ENCODE data around the gene FOXD3.
A peak's percentile ranks its signal among the peaks of the same experiment; 100 is the strongest.
"Not testable (repeated sequence)": the region's sequence is repeated elsewhere in the genome, so short reads cannot be mapped to it uniquely, and the experiment has no call there.

The FOXD3 gene

DNA sequence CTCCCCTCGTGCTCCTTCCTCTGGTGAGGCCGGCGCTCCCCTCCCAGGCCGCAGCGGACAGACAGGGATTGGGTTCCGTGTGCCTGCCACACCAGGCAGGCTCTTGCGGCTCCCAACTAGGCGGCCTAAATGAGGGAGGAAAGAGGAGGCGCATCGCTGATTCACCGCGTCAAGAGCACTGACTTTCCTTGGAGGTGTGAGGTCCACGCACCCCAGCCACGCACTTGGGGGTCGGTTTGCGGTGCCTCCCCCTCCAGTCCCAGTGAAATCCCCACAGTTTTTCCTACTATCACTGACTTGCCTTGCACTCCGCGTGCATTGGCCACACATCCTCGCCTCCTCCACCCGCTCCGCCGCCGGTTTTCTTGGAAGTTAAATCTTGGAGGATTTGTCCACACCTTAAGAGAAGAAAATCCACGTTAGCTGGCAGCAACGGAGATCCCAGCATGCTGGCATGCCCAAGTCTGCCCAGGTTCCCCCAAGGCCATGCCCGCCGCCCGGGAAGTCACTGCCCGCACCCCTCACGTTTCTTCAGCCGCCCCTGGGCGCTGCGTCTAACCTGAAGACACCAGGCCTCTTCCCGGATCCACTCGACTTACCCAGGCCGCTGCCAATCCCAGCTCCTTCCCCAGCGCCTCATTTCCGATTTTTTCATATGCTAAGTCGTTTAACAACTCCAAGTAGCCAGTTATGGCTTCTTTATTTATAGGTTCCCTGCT, 1.1 kb upstream of the FOXD3 start:
- DNase-seq, result no peak

DNA sequence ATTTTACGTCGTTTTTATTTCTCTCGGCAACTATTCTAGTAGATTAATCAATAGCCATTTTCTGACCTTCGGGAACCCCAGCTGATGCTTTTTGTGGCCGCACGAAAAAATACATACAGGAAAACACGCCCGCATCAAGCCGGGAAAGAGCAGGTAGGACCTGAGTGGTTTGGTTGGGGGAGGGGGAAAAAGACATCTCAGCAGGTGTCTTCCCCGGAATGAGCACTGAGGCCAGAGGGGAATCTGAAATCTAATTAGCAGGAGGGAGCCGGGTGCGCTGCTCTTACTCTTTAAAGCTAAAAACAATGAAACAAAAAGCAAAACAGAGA, 618 bp upstream of the FOXD3 start:
- DNase-seq, result no peak

DNA sequence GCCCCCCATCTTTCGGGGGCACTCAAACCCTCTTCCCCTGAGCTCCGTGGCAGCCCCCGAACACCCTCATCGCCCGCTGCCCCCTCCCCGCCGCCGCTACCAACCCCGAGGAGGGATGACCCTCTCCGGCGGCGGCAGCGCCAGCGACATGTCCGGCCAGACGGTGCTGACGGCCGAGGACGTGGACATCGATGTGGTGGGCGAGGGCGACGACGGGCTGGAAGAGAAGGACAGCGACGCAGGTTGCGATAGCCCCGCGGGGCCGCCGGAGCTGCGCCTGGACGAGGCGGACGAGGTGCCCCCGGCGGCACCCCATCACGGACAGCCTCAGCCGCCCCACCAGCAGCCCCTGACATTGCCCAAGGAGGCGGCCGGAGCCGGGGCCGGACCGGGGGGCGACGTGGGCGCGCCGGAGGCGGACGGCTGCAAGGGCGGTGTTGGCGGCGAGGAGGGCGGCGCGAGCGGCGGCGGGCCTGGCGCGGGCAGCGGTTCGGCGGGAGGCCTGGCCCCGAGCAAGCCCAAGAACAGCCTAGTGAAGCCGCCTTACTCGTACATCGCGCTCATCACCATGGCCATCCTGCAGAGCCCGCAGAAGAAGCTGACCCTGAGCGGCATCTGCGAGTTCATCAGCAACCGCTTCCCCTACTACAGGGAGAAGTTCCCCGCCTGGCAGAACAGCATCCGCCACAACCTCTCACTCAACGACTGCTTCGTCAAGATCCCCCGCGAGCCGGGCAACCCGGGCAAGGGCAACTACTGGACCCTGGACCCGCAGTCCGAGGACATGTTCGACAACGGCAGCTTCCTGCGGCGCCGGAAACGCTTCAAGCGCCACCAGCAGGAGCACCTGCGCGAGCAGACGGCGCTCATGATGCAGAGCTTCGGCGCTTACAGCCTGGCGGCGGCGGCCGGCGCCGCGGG, 837 bp downstream of the FOXD3 start:
- DNase-seq, result no peak

DNA sequence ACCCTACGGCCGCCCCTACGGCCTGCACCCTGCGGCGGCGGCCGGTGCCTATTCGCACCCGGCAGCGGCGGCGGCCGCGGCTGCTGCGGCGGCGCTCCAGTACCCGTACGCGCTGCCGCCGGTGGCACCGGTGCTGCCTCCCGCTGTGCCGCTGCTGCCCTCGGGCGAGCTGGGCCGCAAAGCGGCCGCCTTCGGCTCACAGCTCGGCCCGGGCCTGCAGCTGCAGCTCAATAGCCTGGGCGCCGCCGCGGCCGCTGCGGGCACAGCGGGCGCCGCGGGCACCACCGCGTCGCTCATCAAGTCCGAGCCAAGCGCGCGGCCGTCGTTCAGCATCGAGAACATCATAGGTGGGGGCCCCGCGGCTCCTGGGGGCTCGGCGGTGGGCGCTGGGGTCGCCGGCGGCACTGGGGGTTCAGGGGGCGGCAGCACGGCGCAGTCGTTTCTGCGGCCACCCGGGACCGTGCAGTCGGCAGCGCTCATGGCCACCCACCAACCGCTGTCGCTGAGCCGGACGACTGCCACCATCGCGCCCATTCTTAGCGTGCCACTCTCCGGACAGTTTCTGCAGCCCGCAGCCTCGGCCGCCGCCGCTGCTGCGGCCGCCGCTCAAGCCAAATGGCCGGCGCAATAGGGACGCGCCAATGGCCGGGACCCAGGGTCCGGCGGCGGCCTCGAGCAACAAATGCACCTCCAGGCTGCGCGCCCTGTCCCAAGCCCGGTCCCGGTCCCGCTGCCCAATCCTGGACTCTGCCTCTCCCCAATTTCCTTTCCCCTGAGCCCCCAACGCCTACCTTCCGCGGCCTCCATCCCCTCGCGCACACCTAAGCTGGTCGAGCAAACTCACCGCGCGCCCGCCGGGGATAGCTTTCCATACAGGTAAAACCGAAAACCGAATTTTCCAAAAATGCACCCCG, 1.8 kb downstream of the FOXD3 start:
- DNase-seq, result no peak

DNA sequence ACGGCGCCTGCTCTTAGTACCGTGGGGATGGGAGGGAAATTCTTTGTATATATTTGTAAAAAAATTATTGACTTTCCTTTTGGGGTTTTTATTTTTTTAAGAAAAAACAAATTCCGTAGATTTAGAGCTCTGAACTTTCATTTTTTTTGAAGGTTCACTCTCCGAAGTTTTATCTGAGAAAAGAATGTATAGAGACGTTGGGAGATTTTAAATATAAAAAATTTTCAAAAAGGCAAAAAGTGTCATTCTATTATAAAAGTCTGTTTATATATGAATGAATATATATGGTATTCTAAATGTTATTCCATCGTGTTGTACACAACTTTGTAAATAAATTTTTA, 2.4 kb downstream of the FOXD3 start:
- no peak for DNase-seq

DNA sequence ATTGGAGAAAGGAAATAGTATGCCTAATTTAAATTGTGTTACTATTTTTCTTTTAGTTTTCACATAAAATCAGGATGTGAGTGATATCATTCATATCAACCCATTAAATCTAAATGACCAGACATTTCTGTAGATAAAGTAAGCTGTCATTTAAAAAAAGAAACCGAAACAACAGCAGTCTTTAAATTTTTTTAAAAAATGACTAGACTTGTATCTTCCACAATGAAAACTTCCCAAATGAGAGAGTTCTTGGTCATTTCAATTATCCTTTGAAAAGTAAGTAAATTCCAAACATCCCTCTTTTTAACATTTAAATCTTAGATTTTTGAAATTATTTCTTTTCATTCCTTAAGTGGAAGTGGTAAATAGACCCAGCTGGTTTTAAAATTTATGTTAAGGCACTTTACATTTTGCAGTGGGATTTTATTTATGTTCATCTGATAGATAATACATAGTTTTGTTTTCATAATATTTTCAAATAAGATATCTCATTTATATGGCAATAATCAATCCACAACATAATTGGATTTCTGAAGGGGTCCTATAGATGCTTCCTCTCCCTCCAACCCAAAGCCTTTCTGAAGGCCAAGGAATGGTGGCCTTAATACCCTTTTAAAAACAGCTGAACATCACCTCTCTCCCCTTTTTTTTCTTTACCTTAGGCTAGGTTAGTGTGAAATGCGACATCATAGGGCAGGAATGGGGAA, 3.1 kb downstream of the FOXD3 start:
- no peak for DNase-seq

DNA sequence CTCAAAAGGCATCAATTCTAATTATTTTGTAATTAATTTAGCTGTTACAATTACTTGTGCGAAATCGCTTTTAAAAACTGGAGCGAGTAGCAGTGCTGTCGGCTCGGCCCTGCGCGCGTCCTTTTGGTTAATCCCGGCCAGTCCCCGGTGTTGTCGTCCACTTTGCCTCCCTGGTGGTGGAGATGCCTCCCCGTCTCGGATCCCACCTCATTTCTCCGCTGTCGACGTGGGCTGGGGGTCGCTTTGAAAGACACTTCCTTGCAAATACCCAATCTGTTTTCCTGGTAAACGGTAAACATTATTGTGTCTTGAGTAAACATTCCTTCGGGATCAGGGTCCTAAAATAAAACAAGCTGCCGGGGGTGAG, 3.7 kb downstream of the FOXD3 start:
- no peak for DNase-seq

DNA sequence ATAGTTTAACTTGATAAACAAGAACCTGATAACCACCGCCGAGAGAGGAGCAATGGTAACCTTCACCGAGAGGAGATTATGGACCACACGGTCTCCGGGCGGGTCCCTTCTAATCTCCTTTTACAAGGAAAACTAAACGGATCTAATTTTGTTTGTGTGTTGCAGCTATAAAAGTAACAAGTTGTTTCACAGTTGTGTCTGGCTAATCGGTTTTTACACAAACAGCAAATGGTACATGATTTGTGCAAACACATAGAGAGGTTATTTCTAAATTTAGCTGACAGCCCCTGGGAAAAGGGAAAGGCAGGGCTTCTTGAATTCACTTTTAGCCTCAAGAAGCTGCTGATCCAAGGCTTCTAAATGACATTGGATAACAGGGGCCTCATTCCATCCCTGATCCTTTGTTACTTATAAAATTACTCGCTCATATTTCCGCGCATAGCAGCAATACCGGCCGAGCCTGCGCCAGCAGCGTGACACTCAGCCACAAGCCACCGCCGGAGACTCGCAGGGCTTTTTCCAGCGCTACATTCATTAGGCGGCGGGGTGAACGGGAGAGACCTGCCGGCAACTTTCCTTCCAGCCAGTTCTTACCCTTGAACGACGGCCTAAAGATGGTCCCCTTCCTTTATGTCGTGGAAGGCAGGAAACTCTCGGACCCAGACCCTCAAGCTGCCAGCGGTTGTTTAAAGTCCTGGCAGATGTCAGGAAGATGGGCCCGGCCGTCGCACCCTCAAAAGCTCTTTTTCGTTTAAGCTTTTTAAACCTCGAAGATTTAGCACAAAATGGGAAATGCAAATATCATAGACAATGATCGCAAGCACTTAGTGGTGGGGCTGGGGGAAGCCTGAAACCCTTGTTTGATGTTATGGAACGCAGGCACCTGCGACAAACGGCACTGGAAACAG, 4.4 kb downstream of the FOXD3 start:
- peak; percentile 53 for DNase-seq

DNA sequence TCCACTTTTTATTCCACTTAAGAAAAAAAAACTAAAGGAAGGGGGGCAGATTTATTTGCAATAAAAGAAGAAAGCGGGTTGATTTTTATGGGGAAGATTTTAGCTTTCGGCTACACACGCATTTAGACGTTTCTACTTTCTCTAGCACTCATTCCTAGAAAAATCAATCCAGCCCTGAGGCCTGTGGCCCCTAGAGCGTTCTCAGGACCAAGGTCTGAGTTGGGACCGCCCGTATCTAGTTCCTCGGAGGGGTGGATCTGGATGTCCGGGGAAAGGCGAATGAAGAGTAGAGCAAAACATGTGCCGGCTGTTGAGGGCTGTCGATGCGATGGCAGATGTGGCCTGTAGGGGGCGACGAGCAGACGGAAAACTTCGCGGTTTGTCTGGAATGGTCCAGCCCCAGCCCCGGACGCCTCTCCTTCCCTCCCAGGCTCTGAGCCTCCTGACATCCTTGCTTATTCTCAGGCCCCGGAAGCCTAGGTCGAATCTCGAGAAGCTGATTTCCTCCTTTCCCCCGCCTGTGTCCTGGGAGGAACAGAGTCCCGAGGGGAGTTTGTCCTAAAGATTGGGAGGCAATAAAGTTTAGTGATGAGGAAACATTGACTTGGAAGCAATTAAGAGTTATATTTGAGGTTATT, 5.2 kb downstream of the FOXD3 start:
- peak; percentile 46 for DNase-seq

DNA sequence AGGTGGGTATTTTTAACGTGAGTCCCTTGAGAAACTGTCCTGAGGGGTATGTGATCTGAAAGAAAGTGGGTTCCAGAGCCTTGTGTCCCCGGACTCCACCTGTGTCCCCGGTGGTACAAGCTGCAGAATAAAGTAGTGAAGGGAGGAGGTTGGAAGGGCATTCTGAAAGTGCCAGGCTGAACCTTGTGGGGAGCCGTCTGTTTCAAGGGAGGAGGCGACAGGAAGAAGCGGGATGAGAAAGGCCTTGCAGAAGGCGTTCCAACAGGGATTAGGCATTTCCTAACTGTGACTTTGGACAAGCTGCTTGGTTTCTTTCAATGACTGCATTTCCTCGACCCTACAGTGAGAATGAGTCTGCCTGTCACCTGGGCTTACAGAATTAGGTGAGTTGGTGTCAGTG, 5.8 kb downstream of the FOXD3 start:
- no peak for DNase-seq

DNA sequence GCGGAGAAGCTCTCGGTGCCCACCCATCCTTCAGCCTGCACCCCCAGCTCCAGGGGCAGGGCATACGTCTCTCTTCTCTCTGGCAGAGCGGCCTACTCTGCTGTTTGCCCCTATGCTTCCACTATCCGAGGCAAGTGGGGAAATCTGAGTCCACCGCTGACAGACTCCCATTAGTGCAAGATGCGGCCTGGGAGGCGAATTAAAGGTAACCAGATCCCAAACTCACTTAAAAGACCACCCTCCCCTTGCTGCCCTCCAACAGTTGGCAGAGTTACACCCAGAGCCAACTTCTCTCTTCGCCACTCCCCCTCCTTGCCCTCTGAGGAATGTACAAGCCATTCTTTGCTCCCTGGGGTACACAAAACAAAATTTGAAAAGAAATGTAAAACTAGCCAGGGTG, 6.4 kb downstream of the FOXD3 start:
- DNase-seq, result no peak

DNA sequence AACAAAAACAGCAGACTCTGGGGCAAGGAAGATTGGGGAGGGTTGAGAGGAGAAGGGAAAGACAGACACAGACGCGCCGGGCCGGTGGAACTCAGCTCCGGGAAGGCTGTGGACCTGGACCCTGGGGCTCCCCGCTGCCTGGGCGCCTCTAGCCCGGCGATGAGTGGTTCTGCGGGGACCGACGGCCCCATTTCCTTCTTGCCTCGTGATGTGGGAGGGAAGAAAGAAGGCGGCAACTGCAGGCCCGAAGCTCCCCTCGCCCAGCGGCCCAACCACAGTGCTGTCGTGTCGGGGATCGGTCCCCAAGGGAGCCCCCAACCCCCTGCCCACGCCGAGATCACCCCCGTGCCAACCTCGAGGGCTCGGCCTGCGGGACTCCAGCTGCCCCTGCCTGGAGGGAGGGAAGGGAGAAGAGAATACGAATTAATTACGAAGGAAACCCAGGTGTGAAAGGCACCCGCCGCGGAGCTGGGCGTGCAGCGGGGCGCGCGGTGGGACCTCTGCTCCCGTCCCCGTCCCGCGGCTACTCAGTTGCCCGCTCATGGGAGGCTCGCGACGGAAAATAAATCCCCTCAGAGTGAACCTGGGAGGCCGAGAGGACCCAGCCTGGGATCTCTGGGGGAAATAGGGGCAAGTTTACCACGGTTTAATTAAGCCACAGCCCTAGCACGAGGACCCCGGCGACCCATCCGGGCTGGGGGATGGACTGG, 7.4 kb downstream of the FOXD3 start:
- no peak for DNase-seq

DNA sequence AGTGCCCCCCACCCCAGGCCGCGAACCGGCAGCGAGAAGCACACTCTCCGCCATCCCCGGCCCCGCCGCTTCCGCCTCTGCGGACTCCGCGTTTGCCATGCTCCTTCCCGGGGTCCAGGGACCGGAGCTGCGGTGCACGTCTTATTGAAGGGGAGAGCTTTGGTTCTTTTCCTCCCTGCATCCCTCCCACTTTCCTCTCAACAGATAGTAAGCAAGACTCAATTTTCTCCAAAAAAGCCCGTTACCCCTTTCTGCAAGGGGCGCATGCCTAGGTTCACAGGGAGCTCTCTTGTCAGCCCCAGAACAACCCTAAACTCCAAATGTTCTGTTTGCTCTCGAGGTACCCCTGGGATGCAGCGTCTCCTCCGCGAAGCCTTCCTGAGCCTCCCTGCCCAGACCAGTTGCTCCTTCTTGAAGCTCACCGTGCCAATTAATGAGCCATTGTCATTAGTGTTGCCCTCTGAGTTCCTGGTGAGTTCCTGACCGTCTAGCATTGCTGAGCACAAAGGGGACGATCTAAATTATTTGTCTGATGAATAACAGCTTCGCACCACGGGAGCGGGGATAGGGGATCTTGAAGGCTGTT, 8.1 kb downstream of the FOXD3 start:
- no peak for DNase-seq

DNA sequence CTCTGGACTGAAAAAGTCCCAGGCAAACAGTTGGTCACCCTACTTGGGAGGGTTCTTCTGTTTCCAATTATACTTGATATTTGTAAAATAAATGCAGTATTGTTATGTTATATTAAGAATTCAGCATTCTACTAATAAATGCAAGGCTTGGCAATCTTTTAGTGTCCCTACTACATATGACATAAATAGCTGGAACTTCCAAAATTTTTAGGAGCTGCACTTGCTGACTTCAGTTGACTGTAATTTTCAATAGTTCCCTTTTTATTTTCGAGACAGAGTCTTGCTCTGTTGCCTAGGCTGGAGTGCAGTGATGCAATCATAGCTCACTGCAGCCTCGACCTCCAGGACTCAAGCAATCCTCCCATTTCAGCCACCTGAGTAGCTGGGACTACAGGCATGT, 20.0 kb downstream of the FOXD3 start:
- DNase-seq, result no peak

DNA sequence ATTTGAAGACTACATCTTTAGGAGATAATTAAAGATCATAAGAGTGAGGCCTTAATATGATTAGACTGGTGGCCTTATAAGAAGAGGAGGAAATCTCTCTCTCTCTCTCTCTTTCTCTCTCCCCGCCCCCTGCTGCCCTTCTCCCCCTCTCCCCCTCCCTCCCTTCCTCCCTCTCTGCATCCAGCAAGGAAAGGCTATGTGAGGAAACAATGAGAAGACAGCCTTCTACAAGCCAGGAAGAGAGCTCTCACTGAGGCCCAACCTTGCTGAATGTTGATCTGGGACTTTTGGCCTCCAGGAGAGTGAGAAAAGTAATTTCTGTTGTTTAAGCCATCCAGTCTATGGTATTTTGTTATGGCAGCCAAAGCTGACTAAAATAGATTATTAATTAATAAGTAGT, 21.6 kb downstream of the FOXD3 start:
- no peak for DNase-seq

DNA sequence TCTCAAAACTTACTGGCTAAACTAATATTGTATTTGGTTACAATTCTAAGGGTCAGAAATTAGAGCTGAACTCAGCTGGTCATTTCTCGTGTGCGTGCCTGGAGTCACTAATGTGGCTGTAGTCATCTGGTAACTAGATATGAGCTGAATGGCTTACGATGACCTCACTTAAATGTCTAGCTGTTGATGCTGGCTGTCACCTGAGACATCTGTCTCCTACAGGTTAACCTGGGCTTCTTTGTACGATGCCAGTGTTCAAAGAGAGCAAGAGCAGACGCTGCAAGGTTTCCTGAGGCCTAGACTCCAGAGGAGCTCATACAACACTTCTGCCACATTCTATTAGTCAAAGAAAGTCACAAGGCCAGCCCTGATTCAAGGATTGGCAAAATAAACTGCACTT, 28.0 kb downstream of the FOXD3 start:
- no peak for DNase-seq

DNA sequence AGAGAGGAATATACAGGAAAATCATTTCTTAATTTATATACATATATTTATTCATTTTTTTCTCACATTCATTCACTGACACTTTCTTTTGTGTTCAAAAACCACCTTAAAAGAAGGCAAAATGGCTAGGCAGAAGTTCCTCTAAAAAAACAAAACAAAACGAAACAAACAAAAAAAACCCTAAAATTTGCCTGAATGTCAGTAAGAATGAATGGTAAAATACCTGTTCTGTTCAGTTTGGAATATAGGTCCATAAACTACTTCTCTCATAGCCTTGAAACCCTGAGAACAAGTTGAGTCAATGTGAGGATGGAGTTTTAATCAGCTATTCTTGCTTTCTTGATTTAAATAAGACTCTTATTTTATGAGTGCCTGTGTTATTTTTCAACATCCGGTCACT, 30.4 kb downstream of the FOXD3 start:
- no peak for DNase-seq

DNA sequence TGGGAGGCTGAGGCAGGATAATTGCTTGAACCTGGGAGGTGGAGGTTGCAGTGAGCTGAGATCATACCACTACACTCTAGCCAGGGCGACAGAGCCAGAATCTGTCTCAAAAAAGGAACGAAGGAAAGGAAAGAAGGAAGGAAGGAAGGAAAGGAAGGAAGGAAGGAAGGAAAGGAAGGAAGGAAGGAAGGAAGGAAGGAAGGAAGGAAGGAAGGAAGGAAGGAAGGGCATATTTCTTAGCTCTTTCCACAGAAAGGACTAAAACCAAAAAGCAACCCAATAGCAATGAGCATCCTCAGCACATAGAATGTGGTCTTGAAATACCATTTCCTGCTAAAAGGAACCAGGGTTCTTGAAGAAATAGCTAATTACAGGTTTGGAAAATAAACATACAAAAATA, 33.9 kb downstream of the FOXD3 start:
- not testable (repeated sequence) for DNase-seq

DNA sequence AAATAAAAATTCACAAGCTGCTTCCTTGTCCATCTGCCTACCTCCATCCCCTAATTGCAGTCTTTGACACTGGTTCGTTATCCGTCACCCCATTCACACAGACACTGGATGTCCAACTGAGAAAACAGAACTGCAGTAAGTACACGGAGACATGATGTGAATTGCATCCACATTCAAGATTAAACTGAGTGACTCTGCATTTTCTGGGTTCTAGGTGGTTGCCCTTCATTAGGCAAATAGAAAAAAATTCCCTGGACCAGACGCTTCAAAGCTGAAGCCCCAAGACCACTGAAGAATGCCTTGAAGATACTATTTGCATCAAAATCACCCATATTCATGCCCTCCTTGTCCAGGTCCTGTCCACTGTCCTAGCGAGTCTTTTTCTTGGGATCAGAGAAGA, 37.2 kb downstream of the FOXD3 start:
- DNase-seq, result no peak

DNA sequence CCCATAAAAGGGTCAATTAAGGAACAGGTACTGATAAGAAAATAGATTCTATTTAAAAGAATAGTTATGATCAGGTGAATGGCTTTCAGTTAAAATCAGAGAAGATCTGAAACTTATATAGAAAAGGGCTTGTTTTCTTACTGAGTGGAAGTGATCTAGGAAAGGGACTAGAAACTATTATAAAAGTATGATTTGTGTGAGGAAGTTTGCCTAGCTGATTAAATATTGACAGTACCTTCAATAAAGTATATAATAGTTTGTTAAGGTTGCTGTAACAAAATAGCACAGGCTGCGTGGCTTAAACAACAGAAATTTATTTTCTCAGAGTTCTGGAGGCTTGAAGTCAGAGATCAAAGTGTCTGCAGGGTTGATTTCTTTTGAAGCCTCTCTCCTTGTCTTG, 39.7 kb downstream of the FOXD3 start:
- DNase-seq, result no peak
